ENCODE results near the gene NOXA1. TPM values are rescaled to one million over a fixed set of nuclear protein-coding genes. Genes with fewer than 3 reads are reported as not detected.

The NOXA1 gene
- total and polyA plus RNA-seq, 2 of the 8 experiments (the other 6 are each of a cell fraction or from before 2014, with no cell fraction given): 0.34 to 0.91 TPM

DNA sequence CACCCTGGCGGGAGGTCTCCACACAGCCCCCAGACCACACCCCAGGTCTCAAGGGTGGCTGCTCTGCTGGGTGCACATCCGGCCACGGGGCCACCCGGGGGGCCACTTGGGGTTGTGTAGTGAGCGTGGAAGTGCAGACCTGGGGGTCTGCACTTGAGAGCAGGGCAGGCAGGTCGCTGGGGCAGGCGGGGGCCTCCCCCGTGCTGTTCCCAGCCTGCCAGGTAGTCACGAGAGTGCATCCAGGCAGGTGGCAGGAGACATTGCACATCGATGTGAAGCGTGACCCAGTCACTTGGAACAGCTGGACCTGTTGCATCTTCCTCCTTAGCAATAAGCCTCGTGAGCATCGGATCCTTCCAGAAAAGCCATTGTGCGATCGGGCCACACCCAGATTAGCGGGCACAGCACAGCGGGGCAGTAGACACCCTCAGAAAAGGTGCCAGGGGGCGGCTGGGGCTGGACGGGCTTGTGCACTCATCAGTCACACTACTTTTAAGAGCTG, 22.8 kb downstream of the NOXA1 start (continued):
- TF ChIP-seq, protein P1, sequence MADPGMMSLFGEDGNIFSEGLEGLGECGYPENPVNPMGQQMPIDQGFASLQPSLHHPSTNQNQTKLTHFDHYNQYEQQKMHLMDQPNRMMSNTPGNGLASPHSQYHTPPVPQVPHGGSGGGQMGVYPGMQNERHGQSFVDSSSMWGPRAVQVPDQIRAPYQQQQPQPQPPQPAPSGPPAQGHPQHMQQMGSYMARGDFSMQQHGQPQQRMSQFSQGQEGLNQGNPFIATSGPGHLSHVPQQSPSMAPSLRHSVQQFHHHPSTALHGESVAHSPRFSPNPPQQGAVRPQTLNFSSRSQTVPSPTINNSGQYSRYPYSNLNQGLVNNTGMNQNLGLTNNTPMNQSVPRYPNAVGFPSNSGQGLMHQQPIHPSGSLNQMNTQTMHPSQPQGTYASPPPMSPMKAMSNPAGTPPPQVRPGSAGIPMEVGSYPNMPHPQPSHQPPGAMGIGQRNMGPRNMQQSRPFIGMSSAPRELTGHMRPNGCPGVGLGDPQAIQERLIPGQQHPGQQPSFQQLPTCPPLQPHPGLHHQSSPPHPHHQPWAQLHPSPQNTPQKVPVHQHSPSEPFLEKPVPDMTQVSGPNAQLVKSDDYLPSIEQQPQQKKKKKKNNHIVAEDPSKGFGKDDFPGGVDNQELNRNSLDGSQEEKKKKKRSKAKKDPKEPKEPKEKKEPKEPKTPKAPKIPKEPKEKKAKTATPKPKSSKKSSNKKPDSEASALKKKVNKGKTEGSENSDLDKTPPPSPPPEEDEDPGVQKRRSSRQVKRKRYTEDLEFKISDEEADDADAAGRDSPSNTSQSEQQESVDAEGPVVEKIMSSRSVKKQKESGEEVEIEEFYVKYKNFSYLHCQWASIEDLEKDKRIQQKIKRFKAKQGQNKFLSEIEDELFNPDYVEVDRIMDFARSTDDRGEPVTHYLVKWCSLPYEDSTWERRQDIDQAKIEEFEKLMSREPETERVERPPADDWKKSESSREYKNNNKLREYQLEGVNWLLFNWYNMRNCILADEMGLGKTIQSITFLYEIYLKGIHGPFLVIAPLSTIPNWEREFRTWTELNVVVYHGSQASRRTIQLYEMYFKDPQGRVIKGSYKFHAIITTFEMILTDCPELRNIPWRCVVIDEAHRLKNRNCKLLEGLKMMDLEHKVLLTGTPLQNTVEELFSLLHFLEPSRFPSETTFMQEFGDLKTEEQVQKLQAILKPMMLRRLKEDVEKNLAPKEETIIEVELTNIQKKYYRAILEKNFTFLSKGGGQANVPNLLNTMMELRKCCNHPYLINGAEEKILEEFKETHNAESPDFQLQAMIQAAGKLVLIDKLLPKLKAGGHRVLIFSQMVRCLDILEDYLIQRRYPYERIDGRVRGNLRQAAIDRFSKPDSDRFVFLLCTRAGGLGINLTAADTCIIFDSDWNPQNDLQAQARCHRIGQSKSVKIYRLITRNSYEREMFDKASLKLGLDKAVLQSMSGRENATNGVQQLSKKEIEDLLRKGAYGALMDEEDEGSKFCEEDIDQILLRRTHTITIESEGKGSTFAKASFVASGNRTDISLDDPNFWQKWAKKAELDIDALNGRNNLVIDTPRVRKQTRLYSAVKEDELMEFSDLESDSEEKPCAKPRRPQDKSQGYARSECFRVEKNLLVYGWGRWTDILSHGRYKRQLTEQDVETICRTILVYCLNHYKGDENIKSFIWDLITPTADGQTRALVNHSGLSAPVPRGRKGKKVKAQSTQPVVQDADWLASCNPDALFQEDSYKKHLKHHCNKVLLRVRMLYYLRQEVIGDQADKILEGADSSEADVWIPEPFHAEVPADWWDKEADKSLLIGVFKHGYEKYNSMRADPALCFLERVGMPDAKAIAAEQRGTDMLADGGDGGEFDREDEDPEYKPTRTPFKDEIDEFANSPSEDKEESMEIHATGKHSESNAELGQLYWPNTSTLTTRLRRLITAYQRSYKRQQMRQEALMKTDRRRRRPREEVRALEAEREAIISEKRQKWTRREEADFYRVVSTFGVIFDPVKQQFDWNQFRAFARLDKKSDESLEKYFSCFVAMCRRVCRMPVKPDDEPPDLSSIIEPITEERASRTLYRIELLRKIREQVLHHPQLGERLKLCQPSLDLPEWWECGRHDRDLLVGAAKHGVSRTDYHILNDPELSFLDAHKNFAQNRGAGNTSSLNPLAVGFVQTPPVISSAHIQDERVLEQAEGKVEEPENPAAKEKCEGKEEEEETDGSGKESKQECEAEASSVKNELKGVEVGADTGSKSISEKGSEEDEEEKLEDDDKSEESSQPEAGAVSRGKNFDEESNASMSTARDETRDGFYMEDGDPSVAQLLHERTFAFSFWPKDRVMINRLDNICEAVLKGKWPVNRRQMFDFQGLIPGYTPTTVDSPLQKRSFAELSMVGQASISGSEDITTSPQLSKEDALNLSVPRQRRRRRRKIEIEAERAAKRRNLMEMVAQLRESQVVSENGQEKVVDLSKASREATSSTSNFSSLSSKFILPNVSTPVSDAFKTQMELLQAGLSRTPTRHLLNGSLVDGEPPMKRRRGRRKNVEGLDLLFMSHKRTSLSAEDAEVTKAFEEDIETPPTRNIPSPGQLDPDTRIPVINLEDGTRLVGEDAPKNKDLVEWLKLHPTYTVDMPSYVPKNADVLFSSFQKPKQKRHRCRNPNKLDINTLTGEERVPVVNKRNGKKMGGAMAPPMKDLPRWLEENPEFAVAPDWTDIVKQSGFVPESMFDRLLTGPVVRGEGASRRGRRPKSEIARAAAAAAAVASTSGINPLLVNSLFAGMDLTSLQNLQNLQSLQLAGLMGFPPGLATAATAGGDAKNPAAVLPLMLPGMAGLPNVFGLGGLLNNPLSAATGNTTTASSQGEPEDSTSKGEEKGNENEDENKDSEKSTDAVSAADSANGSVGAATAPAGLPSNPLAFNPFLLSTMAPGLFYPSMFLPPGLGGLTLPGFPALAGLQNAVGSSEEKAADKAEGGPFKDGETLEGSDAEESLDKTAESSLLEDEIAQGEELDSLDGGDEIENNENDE (IDR thresholded peaks at IDR 0.05; ENCODE audit: insufficient replicate concordance, low read length): no peak
- TF ChIP-seq RFX5 (IDR thresholded peaks at IDR 0.05; ENCODE audit: borderline replicate concordance, low read depth, low read length): no peak
- TF ChIP-seq TAF1 (IDR thresholded peaks at IDR 0.05; ENCODE audit: low read depth, low read length): no peak
- TF ChIP-seq EZH2 (IDR thresholded peaks at IDR 0.05; ENCODE audit: low read depth, low read length, severe bottlenecking): no peak
- no peak for TF ChIP-seq SRF (IDR thresholded peaks at IDR 0.05; ENCODE audit: low read depth, low read length)
